Trophoblast cell (in vitro differentiated cells and primary cell): Measurements from ENCODE around the gene MYH13.

ENCODE experiments used
- DNase-seq, 2 donors: peaks; one replicate each; pipeline ENCODE4 v3.0.0-alpha.2; 2016
- H2AFZ ChIP-seq: 2 replicates; pipeline ENCODE4 v1.6.1; 2013; ENCODE audit warnings: low read length, moderate library complexity, mild to moderate bottlenecking; ENCODE audit not compliant: insufficient read depth, poor library complexity
- H2AK5ac ChIP-seq: 2 replicates; pipeline ENCODE4 v1.6.1; 2013; ENCODE audit warnings: mild to moderate bottlenecking, low read length
- H2BK120ac ChIP-seq: 2 replicates; pipeline ENCODE4 v1.6.1; 2013; ENCODE audit warnings: low read length, mild to moderate bottlenecking, moderate library complexity; ENCODE audit not compliant: insufficient read depth, poor library complexity
- H2BK12ac ChIP-seq: 2 replicates; pipeline ENCODE4 v1.6.1; 2013; ENCODE audit warnings: mild to moderate bottlenecking, low read length, moderate library complexity
- H2BK5ac ChIP-seq: 2 replicates; pipeline ENCODE4 v1.6.1; 2013; ENCODE audit warnings: low read length, low read depth, moderate library complexity, mild to moderate bottlenecking; ENCODE audit not compliant: poor library complexity
- H3K14ac ChIP-seq: 2 replicates; pipeline ENCODE4 v1.6.1; 2013; ENCODE audit warnings: mild to moderate bottlenecking, low read length
- H3K18ac ChIP-seq: 2 replicates; pipeline ENCODE4 v1.6.1; 2013; ENCODE audit warnings: mild to moderate bottlenecking, low read length
- H3K23ac ChIP-seq: 2 replicates; pipeline ENCODE4 v1.6.1; 2013; ENCODE audit warnings: low read length
- H3K27ac ChIP-seq: 2 replicates; pipeline ENCODE4 v1.5.1; 2013; ENCODE audit warnings: low read depth, mild to moderate bottlenecking, inconsistent platforms, low read length, moderate library complexity
- H3K27me3 ChIP-seq: 2 replicates; pipeline ENCODE4 v1.6.1; 2013; ENCODE audit warnings: inconsistent platforms, mild to moderate bottlenecking, low read length, moderate library complexity; ENCODE audit not compliant: insufficient read depth
- H3K36me3 ChIP-seq, 2 experiments: 1 replicate in 1 of 2; 2 replicates in 1 of 2; pipeline ENCODE4 v1.6.1; 2013; ENCODE audit warnings: low read length in 2 of 2, mild to moderate bottlenecking in 2 of 2, moderate library complexity in 1 of 2; ENCODE audit not compliant: insufficient read depth in 2 of 2, control insufficient read depth in 1 of 2
- H3K4ac ChIP-seq: 2 replicates; pipeline ENCODE4 v1.6.1; 2013; ENCODE audit warnings: low read depth, mild to moderate bottlenecking, low read length, moderate library complexity
- H3K4me1 ChIP-seq, 2 experiments: 1 replicate in 1 of 2; 2 replicates in 1 of 2; pipeline ENCODE4 v1.6.1; 2013; ENCODE audit warnings: low read length in 2 of 2, mild to moderate bottlenecking in 2 of 2, moderate library complexity in 1 of 2; ENCODE audit not compliant: insufficient read depth in 2 of 2, control insufficient read depth in 1 of 2
- H3K4me2 ChIP-seq: 2 replicates; pipeline ENCODE4 v1.6.1; 2013; ENCODE audit warnings: inconsistent platforms, mild to moderate bottlenecking, low read length, moderate library complexity
- H3K4me3 ChIP-seq: 2 replicates; pipeline ENCODE4 v1.5.1; 2013; ENCODE audit warnings: mild to moderate bottlenecking, low read depth, low read length, inconsistent platforms
- H3K79me1 ChIP-seq: one replicate; pipeline ENCODE4 v1.6.1; 2013; ENCODE audit warnings: low read length
- H3K79me2 ChIP-seq: 2 replicates; pipeline ENCODE4 v1.6.1; 2013; ENCODE audit warnings: low read length, mild to moderate bottlenecking; ENCODE audit not compliant: control insufficient read depth, insufficient read depth, poor library complexity
- H3K9ac ChIP-seq: 2 replicates; pipeline ENCODE4 v1.6.1; 2013; ENCODE audit warnings: mild to moderate bottlenecking, low read length
- H3K9me3 ChIP-seq: 2 replicates; pipeline ENCODE4 v1.6.1; 2013; ENCODE audit warnings: low read depth, mild to moderate bottlenecking, control low read depth, inconsistent platforms, low read length; ENCODE audit not compliant: insufficient read depth
- H4K12ac ChIP-seq: 2 replicates; pipeline ENCODE4 v1.6.1; 2013; ENCODE audit warnings: low read depth, mild to moderate bottlenecking, low read length, moderate library complexity
- H4K8ac ChIP-seq: 2 replicates; pipeline ENCODE4 v1.6.1; 2013; ENCODE audit warnings: low read depth, mild to moderate bottlenecking, low read length, moderate library complexity
- H4K91ac ChIP-seq: one replicate; pipeline ENCODE4 v1.6.1; 2013; ENCODE audit warnings: low read depth, mild to moderate bottlenecking, low read length, moderate library complexity
- WGBS: extraction: QIAGEN DNeasy Blood & Tissue Kit; methylation state at CpG from one replicate; pipeline ENCODE4 v1.1.7; 2013; ENCODE audit warnings: missing lambda C conversion rate; ENCODE audit not compliant: insufficient read length, insufficient coverage; ENCODE audit errors: extremely low coverage; 5-methylcytosine and 5-hydroxymethylcytosine counted together

Gene MYH13

GRCh38 chr17:10384175-10384574 is 11.4 kb upstream of the MYH13 start:
- no CpG with 5 or more reads among the region's 8 CpGs for WGBS
- no peak overlapping the region for H4K91ac ChIP-seq
- no peak overlapping the region for H2BK120ac ChIP-seq
- DNase-seq = no peak
- H3K23ac ChIP-seq = no peak overlapping the region
- H2AK5ac ChIP-seq = no peak overlapping the region
- no peaks in the 10 kb centered on the region for H3K79me2 ChIP-seq
- no peaks in the 10 kb centered on the region for H3K9me3 ChIP-seq
- no peak overlapping the region for H4K12ac ChIP-seq
- no peak overlapping the region for H3K4me2 ChIP-seq
- no peaks in the 10 kb centered on the region for H3K27me3 ChIP-seq
- H3K36me3 ChIP-seq = no peaks in the 10 kb centered on the region
- no peak overlapping the region for H3K18ac ChIP-seq
- no peak overlapping the region for H2BK5ac ChIP-seq
- no peak overlapping the region for H2BK12ac ChIP-seq
- H3K4ac ChIP-seq = no peak overlapping the region
- H3K9ac ChIP-seq = no peak overlapping the region
- no peak overlapping the region for H2AFZ ChIP-seq
- H3K4me1 ChIP-seq = no peaks in the 10 kb centered on the region
- H3K4me3 ChIP-seq = no peak overlapping the region
- no peak overlapping the region for H3K27ac ChIP-seq
- H3K79me1 ChIP-seq = no peaks in the 10 kb centered on the region
- H4K8ac ChIP-seq = no peak overlapping the region
- no peak overlapping the region for H3K14ac ChIP-seq

GRCh38 chr17:10380631-10381408 is 8.0 kb upstream of the MYH13 start:
- no peak overlapping the region for H2BK120ac ChIP-seq
- H3K4me3 ChIP-seq = no peak overlapping the region
- H3K4me2 ChIP-seq = no peak overlapping the region
- H3K79me1 ChIP-seq = no peaks in the 10 kb centered on the region
- no peaks in the 10 kb centered on the region for H3K9me3 ChIP-seq
- no peak overlapping the region for H4K8ac ChIP-seq
- no peak overlapping the region for H3K18ac ChIP-seq
- WGBS = no CpG with 5 or more reads among the region's 3 CpGs
- H3K9ac ChIP-seq = no peak overlapping the region
- DNase-seq = no peak
- no peaks in the 10 kb centered on the region for H3K79me2 ChIP-seq
- no peaks in the 10 kb centered on the region for H3K4me1 ChIP-seq
- no peak overlapping the region for H3K14ac ChIP-seq
- H3K23ac ChIP-seq = no peak overlapping the region
- H2AFZ ChIP-seq = no peak overlapping the region
- no peak overlapping the region for H2BK12ac ChIP-seq
- no peak overlapping the region for H2BK5ac ChIP-seq
- no peaks in the 10 kb centered on the region for H3K36me3 ChIP-seq
- H3K27ac ChIP-seq = no peak overlapping the region
- no peak overlapping the region for H4K91ac ChIP-seq
- H3K4ac ChIP-seq = no peak overlapping the region
- no peak overlapping the region for H4K12ac ChIP-seq
- no peaks in the 10 kb centered on the region for H3K27me3 ChIP-seq
- H2AK5ac ChIP-seq = no peak overlapping the region

GRCh38 chr17:10370016-10370608 is 2.7 kb downstream of the MYH13 start:
- no peak overlapping the region for H4K91ac ChIP-seq
- no peak overlapping the region for H2BK5ac ChIP-seq
- H4K12ac ChIP-seq = no peak overlapping the region
- no peak overlapping the region for H3K14ac ChIP-seq
- DNase-seq = no peak
- H2BK120ac ChIP-seq = no peak overlapping the region
- no peak overlapping the region for H3K4ac ChIP-seq
- no peak overlapping the region for H3K23ac ChIP-seq
- no peak overlapping the region for H3K18ac ChIP-seq
- H3K27ac ChIP-seq = no peak overlapping the region
- no CpG with 5 or more reads among the region's 7 CpGs for WGBS
- no peaks in the 10 kb centered on the region for H3K9me3 ChIP-seq
- no peak overlapping the region for H3K4me2 ChIP-seq
- no peak overlapping the region for H3K4me3 ChIP-seq
- no peak overlapping the region for H2BK12ac ChIP-seq
- H3K27me3 ChIP-seq = no peaks in the 10 kb centered on the region
- no peak overlapping the region for H2AFZ ChIP-seq
- no peak overlapping the region for H3K9ac ChIP-seq
- no peak overlapping the region for H4K8ac ChIP-seq
- no peaks in the 10 kb centered on the region for H3K36me3 ChIP-seq
- H2AK5ac ChIP-seq = no peak overlapping the region
- H3K4me1 ChIP-seq = no peaks in the 10 kb centered on the region
- H3K79me1 ChIP-seq = no peaks in the 10 kb centered on the region
- no peaks in the 10 kb centered on the region for H3K79me2 ChIP-seq

GRCh38 chr17:10369239-10369638 is 3.6 kb downstream of the MYH13 start:
- Histone ChIP-seq H3K4me2 (no peak overlapping the region), H4K8ac (no peak overlapping the region), H2AK5ac (no peak overlapping the region), H2AFZ (no peak overlapping the region), H3K18ac (no peak overlapping the region), H3K4me1 (no peaks in the 10 kb centered on the region), H3K27me3 (no peaks in the 10 kb centered on the region), H3K14ac (no peak overlapping the region), H4K12ac (no peak overlapping the region), H2BK120ac (no peak overlapping the region), H3K4me3 (no peak overlapping the region), H3K4ac (no peak overlapping the region), H3K27ac (no peak overlapping the region), H3K36me3 (no peaks in the 10 kb centered on the region), H4K91ac (no peak overlapping the region), H2BK5ac (no peak overlapping the region), H2BK12ac (no peak overlapping the region), H3K9ac (no peak overlapping the region), H3K23ac (no peak overlapping the region), H3K79me2 (no peaks in the 10 kb centered on the region), H3K79me1 (no peaks in the 10 kb centered on the region), H3K9me3 (no peaks in the 10 kb centered on the region)
- no CpG with 5 or more reads among the region's 1 CpG for WGBS
- no peak for DNase-seq
